ENCODE results near the gene AVL9.

The AVL9 gene

DNA sequence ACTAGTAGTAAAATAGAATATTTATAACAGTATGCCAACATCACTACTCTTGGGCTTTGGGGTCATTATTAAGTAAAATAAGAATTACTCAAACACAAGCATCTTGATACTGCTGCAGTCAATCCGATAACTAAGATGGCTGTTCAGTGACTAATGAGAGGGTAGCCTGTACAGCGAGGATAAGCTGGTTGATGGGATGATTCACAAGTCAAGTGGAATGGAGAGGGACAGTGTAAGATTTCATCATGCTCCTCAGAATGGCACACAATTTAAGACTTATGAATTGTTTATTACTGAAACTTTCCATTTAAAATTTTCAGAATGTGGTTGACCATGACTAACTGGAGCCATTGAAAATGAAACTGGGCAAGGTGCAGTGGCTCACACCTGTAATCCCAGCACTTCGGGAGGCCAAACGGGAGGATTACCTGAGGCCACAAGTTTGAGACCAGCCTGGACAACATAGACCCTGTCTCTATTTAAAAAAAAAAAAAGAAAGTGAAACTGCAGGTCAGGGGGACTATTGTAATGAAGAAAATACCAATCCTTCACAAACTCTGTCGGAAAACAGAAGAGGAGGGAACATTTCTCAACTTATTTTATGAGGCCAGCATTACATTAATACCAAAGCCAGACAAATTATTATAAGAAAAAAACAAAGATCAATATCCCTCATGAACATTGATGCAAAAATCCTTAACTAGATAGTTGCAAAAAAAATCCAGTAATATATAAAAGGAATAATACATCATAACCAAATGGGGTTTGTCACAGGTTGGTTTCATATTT lies 11.2 kb downstream of the AVL9 start:
- Histone ChIP-seq H4K20me1 (ENCODE audit: low read depth, low read length) (peaks cover 13% of the 10 kb centered on the region), H3K4me3 (ENCODE audit: insufficient read depth, low read length, poor library complexity, severe bottlenecking) (no peak overlapping the region), H3K79me2 (ENCODE audit: insufficient read depth, low read length) (peaks cover 97% of the 10 kb centered on the region), H3K27ac (ENCODE audit: low read depth, low read length) (no peak overlapping the region), H3K27me3 (ENCODE audit: low read length) (no peaks in the 10 kb centered on the region), H3K9me2 (replicated peaks; ENCODE audit: insufficient read depth, low read length) (no peaks in the 10 kb centered on the region), H3K36me3 (ENCODE audit: low read length) (peaks cover 46% of the 10 kb centered on the region), H3K4me2 (ENCODE audit: low read depth, low read length, poor library complexity, severe bottlenecking) (no peak overlapping the region), H3K9ac (ENCODE audit: low read length) (no peak overlapping the region), H3F3A (ENCODE audit: insufficient read depth) (0 out of 2 replicates have a peak, but pooled peaks cover 4% of the 10 kb centered on the region), H2AFZ (ENCODE audit: low read depth, low read length, severe bottlenecking) (no peak overlapping the region), H3K9me3 (ENCODE audit: insufficient read depth, low read length) (0 out of 2 replicates have a peak, but pooled peaks cover 13% of the 10 kb centered on the region)
- TF ChIP-seq, protein P1, sequence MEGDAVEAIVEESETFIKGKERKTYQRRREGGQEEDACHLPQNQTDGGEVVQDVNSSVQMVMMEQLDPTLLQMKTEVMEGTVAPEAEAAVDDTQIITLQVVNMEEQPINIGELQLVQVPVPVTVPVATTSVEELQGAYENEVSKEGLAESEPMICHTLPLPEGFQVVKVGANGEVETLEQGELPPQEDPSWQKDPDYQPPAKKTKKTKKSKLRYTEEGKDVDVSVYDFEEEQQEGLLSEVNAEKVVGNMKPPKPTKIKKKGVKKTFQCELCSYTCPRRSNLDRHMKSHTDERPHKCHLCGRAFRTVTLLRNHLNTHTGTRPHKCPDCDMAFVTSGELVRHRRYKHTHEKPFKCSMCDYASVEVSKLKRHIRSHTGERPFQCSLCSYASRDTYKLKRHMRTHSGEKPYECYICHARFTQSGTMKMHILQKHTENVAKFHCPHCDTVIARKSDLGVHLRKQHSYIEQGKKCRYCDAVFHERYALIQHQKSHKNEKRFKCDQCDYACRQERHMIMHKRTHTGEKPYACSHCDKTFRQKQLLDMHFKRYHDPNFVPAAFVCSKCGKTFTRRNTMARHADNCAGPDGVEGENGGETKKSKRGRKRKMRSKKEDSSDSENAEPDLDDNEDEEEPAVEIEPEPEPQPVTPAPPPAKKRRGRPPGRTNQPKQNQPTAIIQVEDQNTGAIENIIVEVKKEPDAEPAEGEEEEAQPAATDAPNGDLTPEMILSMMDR (IDR thresholded peaks at IDR 0.05; ENCODE audit: insufficient read depth, low read length, poor library complexity, severe bottlenecking), result no peak
- TF ChIP-seq EZH2phosphoT487 (conservative IDR thresholded peaks at IDR 0.05; ENCODE audit: low read length), result no peak

DNA sequence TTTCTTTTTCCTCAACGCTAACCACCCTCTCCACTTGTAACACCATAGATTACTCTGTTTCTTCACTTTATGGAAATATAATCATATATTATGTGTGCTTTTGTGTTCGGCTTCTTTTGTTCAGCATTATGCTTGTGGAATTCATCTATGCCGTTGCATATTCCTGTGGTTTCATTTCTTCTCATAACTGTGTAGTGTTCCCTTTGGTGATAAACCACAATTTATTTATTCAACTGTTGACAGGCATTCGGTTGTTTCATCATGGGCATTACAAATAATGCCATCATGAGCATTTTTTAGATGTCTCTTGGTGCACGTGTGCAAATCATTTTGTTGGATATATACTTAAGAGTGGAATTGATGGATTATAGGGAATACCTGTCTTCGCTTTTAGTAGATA lies 12.1 kb downstream of the AVL9 start:
- Histone ChIP-seq H4K20me1 (ENCODE audit: low read depth, low read length) (peaks cover 10% of the 10 kb centered on the region), H3K9ac (ENCODE audit: low read length) (no peak overlapping the region), H3K4me3 (ENCODE audit: insufficient read depth, low read length, poor library complexity, severe bottlenecking) (no peak overlapping the region), H3K79me2 (ENCODE audit: insufficient read depth, low read length) (peaks cover 97% of the 10 kb centered on the region), H3F3A (ENCODE audit: insufficient read depth) (no peaks in the 10 kb centered on the region), H3K27ac (ENCODE audit: low read depth, low read length) (no peak overlapping the region), H3K36me3 (ENCODE audit: low read length) (peaks cover 46% of the 10 kb centered on the region), H3K9me2 (replicated peaks; ENCODE audit: insufficient read depth, low read length) (no peaks in the 10 kb centered on the region), H2AFZ (ENCODE audit: low read depth, low read length, severe bottlenecking) (no peak overlapping the region), H3K9me3 (ENCODE audit: insufficient read depth, low read length) (0 out of 2 replicates have a peak, but pooled peaks cover 13% of the 10 kb centered on the region), H3K4me2 (ENCODE audit: low read depth, low read length, poor library complexity, severe bottlenecking) (no peak overlapping the region), H3K27me3 (ENCODE audit: low read length) (no peaks in the 10 kb centered on the region)
- TF ChIP-seq, protein P1 (IDR thresholded peaks at IDR 0.05; ENCODE audit: insufficient read depth, low read length, poor library complexity, severe bottlenecking), result no peak
- no peak for TF ChIP-seq EZH2phosphoT487 (conservative IDR thresholded peaks at IDR 0.05; ENCODE audit: low read length)

DNA sequence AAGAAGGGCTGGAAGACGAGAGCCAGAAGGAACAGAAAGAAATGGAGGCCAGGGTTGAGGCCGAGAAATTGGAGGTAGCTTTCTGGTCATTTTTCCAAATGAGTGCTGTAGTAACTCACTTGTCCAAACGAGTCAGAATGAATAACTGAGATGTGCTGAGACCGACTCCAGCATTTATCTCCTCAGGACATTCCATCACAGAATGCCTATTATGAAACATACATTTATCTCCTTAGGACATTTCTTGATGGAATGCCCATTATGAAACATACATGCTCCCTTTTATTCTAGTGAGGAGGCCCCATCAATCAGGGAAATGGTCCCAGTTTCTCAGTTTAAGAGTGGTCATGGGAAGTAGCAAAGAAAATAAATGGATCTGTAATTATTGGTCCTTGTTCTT lies 16.5 kb downstream of the AVL9 start:
- no peak overlapping the region for H2AFZ ChIP-seq (ENCODE audit: low read depth, low read length, severe bottlenecking)
- H3K9me2 ChIP-seq (replicated peaks; ENCODE audit: insufficient read depth, low read length), result no peaks in the 10 kb centered on the region
- H3F3A ChIP-seq (ENCODE audit: insufficient read depth), result no peaks in the 10 kb centered on the region
- H3K27ac ChIP-seq (ENCODE audit: low read depth, low read length), result no peak overlapping the region
- no peak overlapping the region for H3K4me3 ChIP-seq (ENCODE audit: insufficient read depth, low read length, poor library complexity, severe bottlenecking)
- H3K36me3 ChIP-seq (ENCODE audit: low read length), result peaks cover 48% of the 10 kb centered on the region
- no peak overlapping the region for H3K9ac ChIP-seq (ENCODE audit: low read length)
- H3K4me2 ChIP-seq (ENCODE audit: low read depth, low read length, poor library complexity, severe bottlenecking), result no peak overlapping the region
- TF ChIP-seq, protein P1 (IDR thresholded peaks at IDR 0.05; ENCODE audit: insufficient read depth, low read length, poor library complexity, severe bottlenecking), result no peak
- TF ChIP-seq EZH2phosphoT487 (conservative IDR thresholded peaks at IDR 0.05; ENCODE audit: low read length), result no peak
- no peaks in the 10 kb centered on the region for H4K20me1 ChIP-seq (ENCODE audit: low read depth, low read length)
- H3K79me2 ChIP-seq (ENCODE audit: insufficient read depth, low read length), result peaks cover 91% of the 10 kb centered on the region
- H3K27me3 ChIP-seq (ENCODE audit: low read length), result no peaks in the 10 kb centered on the region
- H3K9me3 ChIP-seq (ENCODE audit: insufficient read depth, low read length), result peaks cover 32% of the 10 kb centered on the region
